Midbrain (tissue), 1 donor: ENCODE measurements around the gene MICAL3.

ENCODE experiments used
- DNase-seq: peaks from one replicate; lab custom pipeline; 2025; lab: John Stamatoyannopoulos, UW

Gene MICAL3

DNA sequence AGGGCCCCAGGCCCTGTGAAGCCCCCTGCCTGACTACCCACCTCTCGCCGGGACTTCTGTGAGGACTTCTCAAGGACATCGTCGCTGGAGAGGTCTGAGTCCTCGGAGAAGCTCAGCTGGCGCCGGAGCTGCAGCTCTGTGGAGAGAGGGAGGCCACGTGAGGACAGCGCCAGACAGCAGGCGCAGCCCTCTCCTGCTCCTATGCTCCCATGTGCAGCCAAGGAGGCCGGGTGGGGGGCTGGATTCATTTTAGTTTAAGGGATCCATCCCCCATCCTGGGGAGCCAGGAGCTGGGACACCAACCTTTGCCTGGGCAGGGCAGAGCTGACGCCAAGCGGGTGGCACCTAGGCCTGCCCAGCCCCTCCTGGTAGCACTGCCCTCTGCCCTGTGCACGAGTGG, 207.7 kb downstream of the MICAL3 start:
- DNase-seq = no peak

DNA sequence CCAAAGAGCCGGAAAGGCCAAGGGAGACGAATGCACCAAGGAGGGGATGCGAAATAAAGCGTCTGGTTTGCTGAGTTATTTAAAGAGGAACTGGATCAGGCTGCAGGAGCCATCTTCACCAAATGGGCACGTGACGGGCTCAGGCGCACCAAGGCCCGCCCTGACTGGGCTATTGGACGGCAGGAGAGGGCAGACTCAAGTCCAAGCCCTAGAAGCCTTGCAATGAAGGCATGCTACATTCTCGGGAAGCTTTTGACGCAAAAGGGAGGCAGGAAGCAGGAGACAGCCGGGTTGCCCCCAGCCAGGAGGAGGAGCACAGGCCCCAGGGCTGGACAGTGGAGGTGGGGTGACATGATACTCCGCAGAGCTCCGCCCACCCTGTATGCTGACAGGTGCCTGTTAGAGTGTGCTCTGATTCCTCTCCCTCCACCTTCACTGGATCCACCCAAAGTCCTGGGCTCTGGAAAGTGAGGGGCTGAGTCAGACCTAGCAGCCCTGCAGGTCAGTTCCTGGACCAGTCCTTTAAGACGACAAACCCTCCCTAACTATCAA, 208.6 kb downstream of the MICAL3 start:
- DNase-seq = no peak

DNA sequence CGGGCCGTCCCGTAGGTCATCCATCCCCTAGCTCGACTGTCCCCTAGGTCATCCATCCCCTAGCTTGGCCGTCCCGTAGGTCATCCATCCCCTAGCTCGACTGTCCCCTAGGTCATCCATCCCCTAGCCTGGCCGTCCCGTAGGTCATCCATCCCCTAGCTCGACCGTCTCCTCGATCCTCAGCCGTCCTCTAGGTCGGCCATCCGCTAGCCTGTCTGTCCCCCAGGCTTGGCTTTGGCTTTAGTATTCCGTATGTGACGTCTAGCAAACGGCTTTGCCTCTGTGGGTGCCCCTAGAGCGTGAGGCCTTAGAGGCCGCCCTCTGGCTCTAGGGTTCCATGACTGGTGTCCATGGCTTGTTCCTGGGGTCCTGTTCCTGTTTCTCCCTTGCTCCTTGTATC, 209.5 kb downstream of the MICAL3 start:
- no peak for DNase-seq

- DNase-seq = no peak
These were observed 210.3 kb downstream of the MICAL3 start for GRCh38 chr22:17814084-17814483.

GRCh38 chr22:17811119-17811518, 213.2 kb downstream of the MICAL3 start:
- DNase-seq = no peak

GRCh38 chr22:17810570-17811116, 213.7 kb downstream of the MICAL3 start:
- no peak for DNase-seq

DNA sequence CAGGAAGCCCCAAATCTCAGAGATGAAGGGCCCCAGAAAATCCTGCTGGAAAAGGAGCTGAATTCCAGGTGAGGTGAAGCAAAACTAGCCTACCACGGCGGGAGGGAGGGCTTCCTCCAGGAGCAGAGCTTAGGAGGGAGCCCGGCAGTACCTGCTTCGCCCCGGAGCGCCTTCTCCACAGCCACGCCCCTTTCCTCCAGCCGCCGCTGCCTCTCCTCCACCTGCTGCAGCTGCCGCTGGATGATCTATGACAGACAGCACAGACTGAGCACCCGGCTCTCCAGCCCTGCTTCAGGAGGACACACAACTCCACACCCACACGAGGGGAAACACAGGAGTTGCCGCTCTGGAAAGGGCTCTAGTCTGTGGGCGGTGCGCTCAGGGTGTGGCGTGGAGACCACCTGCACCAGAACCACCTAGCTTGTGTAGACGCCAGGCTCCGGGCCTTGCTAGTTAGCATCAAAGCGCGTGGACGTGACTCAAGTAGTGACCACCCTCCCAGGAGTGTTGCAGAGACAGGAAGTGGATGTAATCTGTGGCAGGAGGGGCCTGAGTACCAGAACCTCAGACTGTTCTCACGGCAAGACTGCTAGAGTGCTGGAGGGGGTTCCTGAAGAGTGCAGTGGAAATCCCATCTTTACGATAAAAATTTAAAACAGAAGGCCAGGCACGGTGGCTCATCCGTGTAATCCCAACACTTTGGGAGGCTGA, 215.5 kb downstream of the MICAL3 start:
- no peak for DNase-seq

DNA sequence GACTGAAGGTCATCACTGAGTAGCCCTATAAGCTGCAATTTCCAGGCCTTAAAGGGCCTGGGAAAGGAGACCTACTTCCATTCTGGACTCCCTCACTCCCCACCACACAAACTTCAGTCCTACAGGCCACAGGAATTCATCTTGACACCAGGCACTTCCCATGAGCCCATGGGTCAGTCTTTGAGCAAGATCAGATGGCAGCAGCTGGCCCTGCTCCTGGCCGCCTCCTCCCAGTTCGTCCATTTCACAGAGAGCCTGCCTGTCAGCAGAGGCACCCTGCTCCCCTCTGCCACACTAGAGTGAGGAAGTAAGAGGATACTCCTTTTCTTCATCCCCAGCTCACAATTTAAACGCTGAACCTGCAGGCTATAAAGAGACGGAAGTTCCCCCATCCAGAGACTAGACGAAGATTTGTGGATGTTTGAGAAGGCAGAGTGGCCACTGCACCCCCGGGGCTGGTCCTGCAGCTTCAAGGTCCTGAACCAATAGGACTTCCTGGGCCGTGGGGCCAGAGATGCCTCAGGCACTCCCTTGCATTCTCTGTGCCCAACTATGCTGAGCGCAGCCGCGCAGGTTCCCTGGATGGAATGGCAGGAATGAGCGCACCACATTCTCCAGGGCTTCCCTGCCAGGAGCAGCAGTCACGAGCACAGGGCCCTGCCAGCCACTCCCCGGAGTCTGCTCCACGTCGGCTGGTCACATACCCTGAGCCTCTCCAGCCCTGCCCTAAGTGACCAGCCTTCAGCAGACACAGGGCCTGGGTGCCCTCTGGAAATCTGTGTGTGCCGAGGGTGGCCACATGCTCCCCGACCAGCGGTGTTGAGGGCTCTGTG, 216.6 kb downstream of the MICAL3 start:
- DNase-seq = no peak

DNA sequence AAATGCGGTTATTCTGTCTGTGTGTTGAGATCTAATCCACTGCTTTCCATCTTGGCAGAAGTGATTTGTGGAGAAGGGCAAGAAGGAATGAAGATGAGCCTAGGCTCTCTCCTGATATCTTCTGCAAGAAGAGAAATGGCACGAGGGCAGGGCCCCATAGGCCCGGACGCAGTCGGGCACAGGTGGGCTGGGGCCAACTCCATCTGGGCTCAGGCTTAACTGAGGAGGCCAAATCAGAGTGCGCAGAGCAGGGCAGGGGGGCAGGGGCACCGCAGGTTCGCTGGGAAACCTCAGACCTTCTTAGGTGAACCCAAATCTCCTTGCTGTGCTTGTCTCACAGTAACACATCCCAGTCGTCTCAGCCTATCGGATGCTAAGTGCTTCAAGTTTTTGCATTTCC, 217.3 kb downstream of the MICAL3 start:
- no peak for DNase-seq

DNA sequence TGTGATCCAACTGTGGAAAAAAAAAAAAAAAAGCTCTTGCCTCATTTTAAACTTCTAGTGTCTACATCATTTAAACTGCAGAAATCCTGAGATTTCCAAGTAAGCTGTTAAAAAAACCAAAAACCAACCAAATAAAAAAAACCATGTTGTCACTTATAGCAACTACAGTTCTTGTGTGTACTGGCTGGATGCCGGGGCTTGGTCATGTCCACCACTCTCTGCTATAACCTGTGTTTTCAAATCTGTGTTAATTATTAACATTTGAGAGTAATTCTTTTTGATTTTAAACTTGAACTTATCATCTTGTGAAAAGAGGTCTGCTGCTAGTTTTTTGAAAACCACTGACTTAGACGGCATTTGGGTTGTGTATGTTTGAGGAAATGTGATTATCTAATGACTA, 217.9 kb downstream of the MICAL3 start:
- no peak for DNase-seq

DNA sequence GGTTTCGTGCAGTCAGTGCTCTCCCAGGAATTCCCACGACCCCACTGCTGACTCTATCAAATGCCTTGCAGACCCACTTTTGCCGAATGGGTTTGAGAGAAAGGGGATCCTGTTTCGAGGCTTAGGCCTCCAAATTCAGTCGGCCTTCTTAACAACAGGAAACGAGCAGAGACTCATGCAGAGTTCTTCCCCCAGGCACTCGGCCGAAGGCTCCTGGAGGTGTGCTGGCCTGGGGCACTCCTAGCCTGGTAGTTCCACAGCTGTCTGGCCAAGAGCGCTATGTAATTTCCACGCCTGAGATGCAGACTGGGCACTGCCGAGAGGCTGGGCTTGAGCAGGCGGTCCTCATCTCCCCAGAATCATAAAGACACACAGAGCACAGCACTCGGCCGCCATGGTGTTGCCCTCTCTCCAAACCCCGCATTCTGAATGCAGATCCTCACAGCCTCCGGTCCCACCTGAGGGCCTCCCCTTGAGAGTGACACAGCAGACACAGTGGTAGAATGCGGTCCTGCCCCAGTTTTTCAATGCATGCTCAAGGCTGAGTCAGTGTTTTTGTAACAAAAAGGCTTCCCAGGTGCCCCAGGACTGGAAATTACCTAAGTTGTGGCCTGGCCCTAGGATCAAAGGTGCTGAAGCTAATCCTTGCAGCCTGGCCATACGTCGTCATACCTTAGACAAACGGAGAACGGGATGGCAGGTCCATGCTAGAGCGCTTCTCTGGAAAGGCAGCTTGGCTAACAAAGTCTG, 219.9 kb downstream of the MICAL3 start:
- no peak for DNase-seq

- DNase-seq = no peak
These were observed 220.6 kb downstream of the MICAL3 start for GRCh38 chr22:17803609-17804270.

GRCh38 chr22:17802822-17803221, 221.5 kb downstream of the MICAL3 start:
- DNase-seq = no peak

- DNase-seq = no peak
These were observed 221.9 kb downstream of the MICAL3 start for GRCh38 chr22:17802411-17802810.

DNA sequence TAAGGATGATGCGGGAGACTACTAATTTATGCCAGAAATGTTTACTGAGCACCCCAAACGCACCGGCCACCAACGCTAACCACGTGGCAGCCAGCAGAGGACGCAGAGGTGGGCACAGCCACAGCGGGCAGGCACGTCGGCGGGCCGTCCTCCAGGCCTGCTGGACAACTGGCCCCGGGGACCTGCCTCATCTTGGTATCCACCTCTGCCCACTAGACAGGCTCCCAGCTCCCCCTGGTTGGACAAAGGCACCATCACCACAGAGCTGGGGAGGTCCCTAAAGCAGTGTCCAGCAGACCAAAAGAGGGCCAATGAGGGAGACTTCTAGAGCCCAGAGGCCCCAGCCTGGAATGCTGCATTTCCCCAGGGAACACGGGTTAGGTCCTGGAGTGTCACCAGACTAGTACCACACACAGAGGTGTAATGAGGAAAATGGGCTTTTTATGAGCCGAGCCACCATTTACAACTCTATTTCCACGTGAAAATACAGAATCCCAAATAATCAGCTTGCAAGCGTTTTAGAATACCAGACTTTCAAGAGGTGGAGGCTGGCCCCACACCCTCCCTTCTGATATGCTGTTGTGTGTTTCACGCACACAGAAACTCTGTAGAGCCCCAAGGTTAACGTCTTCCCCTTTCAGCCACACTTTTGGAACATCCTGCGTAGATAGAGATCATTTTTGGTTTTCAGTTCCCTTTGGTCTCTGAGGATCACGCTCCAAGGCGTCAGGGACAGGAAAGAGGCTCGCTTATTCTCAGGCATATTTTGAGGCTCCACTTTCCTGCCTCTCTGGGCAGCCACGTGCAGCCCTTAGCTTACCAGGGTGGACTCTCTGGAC, 226.4 kb downstream of the MICAL3 start:
- no peak for DNase-seq

DNA sequence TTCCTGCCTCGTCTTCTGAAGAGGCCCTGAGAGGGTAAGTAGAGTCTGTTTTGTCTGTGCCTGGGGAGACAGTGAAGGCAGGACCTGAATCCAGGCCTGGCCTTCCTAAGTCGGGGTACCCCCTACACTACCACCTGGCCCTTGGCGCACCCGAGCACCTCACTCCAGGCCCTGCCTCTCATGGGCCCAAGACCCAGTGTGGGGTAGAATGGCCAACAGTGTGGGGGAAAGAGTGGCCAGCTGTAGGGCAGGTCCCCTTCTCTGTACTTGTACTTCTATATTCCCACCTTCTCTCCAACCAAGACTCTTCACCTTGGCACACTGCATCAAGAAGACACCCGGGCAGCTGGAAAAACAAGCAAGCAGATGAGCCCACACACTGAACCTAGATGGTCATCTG, 227.7 kb downstream of the MICAL3 start:
- no peak for DNase-seq

DNA sequence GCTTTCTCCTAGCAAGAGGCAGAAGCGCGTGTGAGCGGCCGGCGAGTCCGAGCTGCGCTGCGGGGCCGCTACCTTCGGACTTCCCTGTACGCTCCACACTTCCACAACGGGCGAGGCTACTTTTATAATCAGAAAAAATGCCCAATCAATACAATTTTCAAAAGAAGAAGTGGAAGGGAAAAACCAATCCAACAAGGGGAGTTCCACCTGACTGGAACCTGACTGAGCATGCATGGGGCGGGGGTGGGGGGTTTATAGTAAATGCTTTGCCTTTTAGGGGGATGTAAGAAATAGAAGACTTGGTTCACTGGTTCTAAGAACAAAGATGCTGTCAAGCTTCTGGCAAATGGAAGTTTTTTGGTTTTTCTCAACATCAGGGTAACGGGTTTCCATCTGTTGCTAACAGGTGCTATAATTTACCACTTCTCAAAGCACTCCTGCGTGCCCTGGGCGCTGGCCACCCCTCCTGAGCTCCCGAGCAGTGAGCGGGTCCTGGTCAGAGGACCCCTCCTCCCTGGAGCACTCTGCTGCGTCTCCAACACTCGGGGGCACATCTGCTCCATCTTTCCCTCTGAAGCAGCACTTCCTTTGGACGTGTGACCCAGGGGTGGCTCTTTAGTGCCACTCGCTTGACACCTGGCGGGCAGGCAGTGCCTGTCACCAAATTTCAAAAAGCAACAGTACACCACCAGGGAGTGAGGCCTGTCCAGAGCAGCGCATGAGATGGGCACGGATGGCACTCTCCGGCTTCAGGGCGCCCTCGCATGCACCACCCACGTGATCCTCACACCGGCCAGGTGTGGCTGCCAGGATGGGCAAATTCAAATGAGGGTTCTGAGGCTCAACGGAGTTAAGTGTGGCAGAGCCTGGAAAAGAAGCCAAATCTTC, 228.5 kb downstream of the MICAL3 start:
- DNase-seq = no peak

- no peak for DNase-seq
These were observed 229.4 kb downstream of the MICAL3 start for GRCh38 chr22:17794726-17795542.
